K562 (cell line): ENCODE data around the gene RUNDC1. TPM values are rescaled to one million over a fixed set of nuclear protein-coding genes. Genes with fewer than 3 reads are reported as not detected.

Source experiments
- BHLHE40 ChIP-seq: IDR thresholded peaks from 2 replicates; pipeline ENCODE4 v1.6.1; 2011; ENCODE audit warnings: low read length, improper control_type of control experiment
- BRD4 ChIP-seq: fragments of 200-600 bp; sonication (generic); IDR thresholded peaks from 2 replicates; pipeline ENCODE4 v1.6.1; 2017; ENCODE audit warnings: inconsistent platforms
- CREB3 ChIP-seq: fragments of 450-650 bp; conservative IDR thresholded peaks from 2 replicates; pipeline ENCODE4 v1.6.1; 2016; ENCODE audit warnings: missing genetic modification characterization, low read depth, mild to moderate bottlenecking, missing compliant biosample characterization, moderate library complexity
- CREBBP ChIP-seq: IDR thresholded peaks from one replicate; pipeline ENCODE4 v1.6.1; 2012; ENCODE audit warnings: low read depth, mild to moderate bottlenecking, control low read depth, inconsistent platforms, low read length
- EHMT2 ChIP-seq: fragments of 450-650 bp; IDR thresholded peaks from 2 replicates; pipeline ENCODE4 v1.6.1; 2018; ENCODE audit warnings: antibody characterized with exemption
- ESRRA ChIP-seq: fragments of 450-650 bp; IDR thresholded peaks from 2 replicates; pipeline ENCODE4 v1.6.1; 2014; ENCODE audit warnings: low read depth, mild to moderate bottlenecking, moderate library complexity, borderline replicate concordance
- HDAC2 ChIP-seq: fragments of 450-650 bp; IDR thresholded peaks from 2 replicates; pipeline ENCODE4 v1.6.1; 2016; ENCODE audit warnings: mild to moderate bottlenecking
- HLTF ChIP-seq: fragments of 450-650 bp; IDR thresholded peaks from 2 replicates; pipeline ENCODE4 v1.6.1; 2016
- JUNB ChIP-seq: fragments of 450-650 bp; formaldehyde crosslinking; conservative IDR thresholded peaks from 2 replicates; pipeline ENCODE4 v1.4.0; 2020; ENCODE audit warnings: mild to moderate bottlenecking
- KLF6 ChIP-seq: fragments of 250-450 bp; sonication (Bioruptor Pico); IDR thresholded peaks from 2 replicates; pipeline ENCODE4 v1.4.0; 2020; ENCODE audit warnings: mild to moderate bottlenecking, moderate library complexity, borderline replicate concordance
- LARP7 ChIP-seq: fragments of 450-650 bp; IDR thresholded peaks from 2 replicates; pipeline ENCODE4 v1.6.1; 2016
- MBD2 ChIP-seq: sonication (generic); IDR thresholded peaks from 2 replicates; pipeline ENCODE4 v1.6.1; 2016; ENCODE audit warnings: low read depth, borderline replicate concordance
- NEUROD1 ChIP-seq: fragments of 150-350 bp; IDR thresholded peaks from 2 replicates; pipeline ENCODE4 v1.6.1; 2014; ENCODE audit warnings: borderline replicate concordance, low read length, low read depth; ENCODE audit not compliant: partially characterized antibody
- RBFOX2 ChIP-seq: fragments of 200-400 bp; formaldehyde crosslinking; IDR thresholded peaks from 2 replicates; pipeline ENCODE4 v1.6.1; 2017; ENCODE audit warnings: low read depth, mild to moderate bottlenecking, low read length, moderate library complexity
- REST ChIP-seq, 2 experiments: fragments of 450-650 bp; formaldehyde crosslinking in 1 of 2; IDR thresholded peaks; 2 replicates each; pipeline versions ENCODE4 v1.4.0 to v1.6.1; 2014 to 2020; ENCODE audit warnings: mild to moderate bottlenecking in 2 of 2, borderline replicate concordance in 1 of 2, low read depth in 1 of 2
- RFX1 ChIP-seq: fragments of 450-650 bp; IDR thresholded peaks from 2 replicates; pipeline ENCODE4 v1.6.1; 2016; ENCODE audit warnings: mild to moderate bottlenecking, moderate library complexity
- RFX5 ChIP-seq: IDR thresholded peaks from 2 replicates; pipeline ENCODE4 v1.6.1; 2011; ENCODE audit warnings: low read depth, mild to moderate bottlenecking, improper control_type of control experiment, low read length
- SMARCE1 ChIP-seq: fragments of 450-650 bp; IDR thresholded peaks from 2 replicates; pipeline ENCODE4 v1.7.1; 2016; ENCODE audit warnings: mild to moderate bottlenecking
- polyA plus RNA-seq, 8 experiments: library from polyadenylated mRNA; depleted of rRNA in 4 of 8; stranded (reverse) in 5 of 8; unstranded in 3 of 8; fragments of >200 nt; fragmentation: Nextera tagmentation in 2 of 8; fragmentation: Illumina TruSeq in 1 of 8; extraction: Ambion mirVana in 2 of 8; extraction: Trizol in 1 of 8; gene quantifications; 2 replicates each; pipeline versions ENCODE4 v1.2.1 to v1.2.3, GENCODE V29; 2011 to 2014; ENCODE audit warnings: inconsistent platforms in 1 of 8, missing spikeins in 1 of 8
- total RNA-seq, 7 experiments: library from RNA; depleted of rRNA in 6 of 7; stranded (reverse); fragments of >200 nt in 6 of 7; fragmentation: Illumina TruSeq in 2 of 7; extraction: Trizol in 2 of 7; gene quantifications; 2 replicates each; pipeline versions ENCODE4 v1.2.1 to v1.2.3, GENCODE V29; 2011 to 2021; ENCODE audit warnings: low replicate concordance in 1 of 7

The RUNDC1 gene
- total and polyA plus RNA-seq, 9 of the 15 experiments (the other 6 are each of a cell fraction or from before 2014, with no cell fraction given): 3.4 to 12.6 (median 9.4) TPM

- TF ChIP-seq JUNB (CRISPR knock-in tag) (0 out of 2 replicates have a peak, but pooled peaks have one; percentile 24), HLTF (0 out of 2 replicates have a peak, but pooled peaks have one; percentile 25), NEUROD1 (no peak), LARP7 (0 out of 2 replicates have a peak, but pooled peaks have one; percentile 20), CREB3 (tag) (no peak), RFX1 (peak; percentile 99), SMARCE1 (peak; percentile 68), CREBBP (no peak), MBD2 (peak; percentile 44; the same call in 1 of the 2 replicates), BRD4 (no peak), BHLHE40 (peak; percentile 53), EHMT2 (peak; percentile 31; the same call in 1 of the 2 replicates), RBFOX2 (peak; percentile 66), REST (IDR thresholded peaks at IDR 0.05; ENCODE audit: borderline replicate concordance) (peak; percentile 89), REST (CRISPR knock-in tag; IDR thresholded peaks at IDR 0.05; ENCODE audit: low read depth) (no peak), RFX5 (0 out of 2 replicates have a peak, but pooled peaks have one; percentile 28), KLF6 (CRISPR knock-in tag) (no peak), HDAC2 (peak; percentile 93; the same call in 1 of the 2 replicates), ESRRA (peak; percentile 78)
Measured at GRCh38 chr17:43024407-43025289, 44.3 kb downstream of the RUNDC1 start, which contains the start of gene RND2 (continued).
